GM18511 (cell line): ENCODE data around the gene CLCN6.

Experiments
- ATAC-seq: cut with Tn5 transposase; IDR thresholded peaks from one replicate; pipeline ENCODE4 v1.9.1; 2021; ENCODE audit warnings: mild to moderate bottlenecking, moderate library complexity; ENCODE audit not compliant: unreplicated experiment

Gene CLCN6

GRCh38 chr1:11847667-11848372 lies 41.8 kb downstream of the CLCN6 start, which contains the start of gene NPPA:
Gene NPPA, minus strand, starts transcription at chr1:11847783. Its CDS starts 99 bp downstream, at chr1:11847684.
- no peak for ATAC-seq

- ATAC-seq = no peak
Observed at GRCh38 chr1:11848373-11848700, 42.3 kb downstream of the CLCN6 start.

GRCh38 chr1:11850156-11850555 lies 44.2 kb downstream of the CLCN6 start:
- no peak for ATAC-seq

- no peak for ATAC-seq
Observed at GRCh38 chr1:11851180-11851579, 45.2 kb downstream of the CLCN6 start.

GRCh38 chr1:11854519-11854918 lies 48.5 kb downstream of the CLCN6 start:
- ATAC-seq = no peak

- no peak for ATAC-seq
Observed at GRCh38 chr1:11855430-11855829, 49.4 kb downstream of the CLCN6 start.

- ATAC-seq = no peak
Observed at GRCh38 chr1:11856698-11857097, 50.7 kb downstream of the CLCN6 start.

- no peak for ATAC-seq
Observed at GRCh38 chr1:11857164-11857851, 51.3 kb downstream of the CLCN6 start.

- no peak for ATAC-seq
Observed at GRCh38 chr1:11858158-11858557, 52.2 kb downstream of the CLCN6 start.

- ATAC-seq = no peak
Observed at GRCh38 chr1:11858613-11858967, 52.6 kb downstream of the CLCN6 start, which contains the start of gene NPPB. Gene NPPB, minus strand, starts transcription at chr1:11858945. Its CDS starts 112 bp downstream, at chr1:11858833.

GRCh38 chr1:11858968-11859871 lies 53.2 kb downstream of the CLCN6 start:
- no peak for ATAC-seq

GRCh38 chr1:11860083-11860482 lies 54.1 kb downstream of the CLCN6 start:
- no peak for ATAC-seq

- ATAC-seq = no peak
Observed at GRCh38 chr1:11860587-11860986, 54.6 kb downstream of the CLCN6 start.

- no peak for ATAC-seq
Observed at GRCh38 chr1:11862890-11863289, 56.9 kb downstream of the CLCN6 start.

GRCh38 chr1:11868331-11868980 lies 62.5 kb downstream of the CLCN6 start:
- ATAC-seq = no peak

GRCh38 chr1:11869104-11869503 lies 63.1 kb downstream of the CLCN6 start:
- no peak for ATAC-seq

- no peak for ATAC-seq
Observed at GRCh38 chr1:11869650-11870207, 63.7 kb downstream of the CLCN6 start.

- ATAC-seq = no peak
Observed at GRCh38 chr1:11872545-11872944, 66.6 kb downstream of the CLCN6 start.

- ATAC-seq = no peak
Observed at GRCh38 chr1:11873395-11874257, 67.6 kb downstream of the CLCN6 start.

- ATAC-seq = no peak
Observed at GRCh38 chr1:11874258-11874562, 68.2 kb downstream of the CLCN6 start.
